B cell (primary cell): ENCODE results near the gene ASPHD2. TPM values are rescaled to one million over a fixed set of nuclear protein-coding genes. Genes with fewer than 3 reads are reported as not detected.

Experiments used
- ATAC-seq: fragments of 200-7000 bp; cut with Tn5 transposase; one replicate; pipeline ENCODE4 v1.10.0; 2021; ENCODE audit warnings: low read depth, mild to moderate bottlenecking, moderate number of reproducible peaks, moderate library complexity
- CTCF ChIA-PET: fragments of 350-600 bp; sonication (Branson Sonifier 250); formaldehyde crosslinking; loops from one replicate; lab custom pipeline; 2021; ENCODE audit warnings: antibody characterized with exemption, inconsistent platforms; lab: Charles Lee
- POLR2A ChIA-PET: fragments of 350-600 bp; sonication (Branson Sonifier 250); formaldehyde crosslinking; loops from one replicate; lab custom pipeline; 2021; ENCODE audit warnings: antibody characterized with exemption; lab: Charles Lee
- DNase-seq: peaks from one replicate; pipeline ENCODE4 v3.0.0; 2013
- H2AFZ ChIP-seq: 2 replicates; pipeline ENCODE4 v1.6.1; 2012; ENCODE audit warnings: mild to moderate bottlenecking, low read depth, low read length; ENCODE audit not compliant: insufficient read depth, poor library complexity, severe bottlenecking
- H3K27ac ChIP-seq, 2 donors: 1 replicate in 1 of 2; 2 replicates in 1 of 2; pipeline ENCODE4 v1.5.1; 2012 to 2013; ENCODE audit warnings: low read length in 2 of 2, mild to moderate bottlenecking in 2 of 2, moderate library complexity in 1 of 2
- H3K27me3 ChIP-seq, 4 experiments: fragments of 200-600 bp in 1 of 4; sonication (generic) in 1 of 4; replicated peaks in 1 of 4; 1 replicate in 2 of 4; 2 replicates in 2 of 4; pipeline versions ENCODE4 v1.6.1 to v1.7.0; 2013 to 2016; ENCODE audit warnings: low read length in 3 of 4, mild to moderate bottlenecking in 2 of 4, mixed read lengths in 1 of 4, moderate library complexity in 1 of 4; ENCODE audit not compliant: insufficient read depth in 4 of 4, control insufficient read depth in 3 of 4; ENCODE audit errors: control extremely low read depth in 1 of 4
- H3K36me3 ChIP-seq, 2 experiments: replicated peaks in 1 of 2; 1 replicate in 1 of 2; 2 replicates in 1 of 2; pipeline versions ENCODE4 v1.6.1 to v1.7.1; 2013; ENCODE audit warnings: low read length in 1 of 2; ENCODE audit not compliant: insufficient read depth in 2 of 2, control insufficient read depth in 1 of 2; ENCODE audit errors: control extremely low read depth in 1 of 2, extremely low read depth in 1 of 2
- H3K4me1 ChIP-seq, 2 donors: fragments of 200-600 bp in 1 of 2; sonication (generic) in 1 of 2; 1 replicate in 1 of 2; 2 replicates in 1 of 2; pipeline versions ENCODE4 v1.5.1 to v1.6.1; 2013 to 2017; ENCODE audit warnings: low read length in 2 of 2; ENCODE audit not compliant: control insufficient read depth in 2 of 2, insufficient read depth in 2 of 2
- H3K4me2 ChIP-seq: replicated peaks from 2 replicates; pipeline ENCODE3; 2012; ENCODE audit warnings: mild to moderate bottlenecking, low read depth, low read length; ENCODE audit not compliant: poor library complexity, severe bottlenecking
- H3K4me3 ChIP-seq, 5 experiments: fragments of 200-600 bp in 1 of 5; sonication (generic) in 1 of 5; 1 replicate in 3 of 5; 2 replicates in 2 of 5; pipeline versions ENCODE4 v1.5.1 to v1.7.0; 2011 to 2016; ENCODE audit warnings: low read length in 4 of 5, mild to moderate bottlenecking in 4 of 5, low read depth in 2 of 5, control low read depth in 1 of 5, moderate library complexity in 1 of 5; ENCODE audit not compliant: insufficient read depth in 1 of 5; ENCODE audit errors: control extremely low read depth in 1 of 5, extremely low read depth in 1 of 5
- H3K79me2 ChIP-seq: fragments of 200-600 bp; sonication (generic); one replicate; pipeline ENCODE4 v1.6.0; 2016; ENCODE audit warnings: low read length; ENCODE audit not compliant: control insufficient read depth, insufficient read depth
- H3K9ac ChIP-seq: fragments of 200-600 bp; sonication (generic); 2 replicates; pipeline ENCODE4 v1.6.1; 2017; ENCODE audit warnings: mild to moderate bottlenecking, low read length, moderate library complexity
- H3K9me3 ChIP-seq, 3 donors: one replicate each; pipeline versions ENCODE4 v1.6.1 to v1.7.1; 2013; ENCODE audit warnings: low read length in 2 of 3; ENCODE audit not compliant: control insufficient read depth in 2 of 3, insufficient read depth in 1 of 3; ENCODE audit errors: control extremely low read depth in 1 of 3
- H4K20me1 ChIP-seq: 2 replicates; pipeline ENCODE4 v1.6.0; 2012; ENCODE audit warnings: mild to moderate bottlenecking, low read length; ENCODE audit not compliant: insufficient read depth, control insufficient read depth, poor library complexity, severe bottlenecking
- H3K27ac Mint-ChIP-seq: one replicate; pipeline ENCODE4 v1.8.0; 2021; ENCODE audit warnings: mixed read lengths
- H3K27me3 Mint-ChIP-seq: one replicate; pipeline ENCODE4 v1.8.0; 2021; ENCODE audit warnings: mixed read lengths
- H3K4me1 Mint-ChIP-seq: one replicate; pipeline ENCODE4 v1.8.0; 2021; ENCODE audit warnings: mixed read lengths
- H3K4me3 Mint-ChIP-seq: one replicate; pipeline ENCODE4 v1.8.0; 2021; ENCODE audit warnings: mixed read lengths
- H3K9me3 Mint-ChIP-seq: one replicate; pipeline ENCODE4 v1.8.0; 2022; ENCODE audit warnings: mixed read lengths; ENCODE audit not compliant: insufficient read depth
- CTCF ChIP-seq: fragments of 200-600 bp; IDR thresholded peaks from one replicate; pipeline ENCODE4 v1.8.0; 2022; ENCODE audit warnings: antibody characterized with exemption, mild to moderate bottlenecking
- EZH2 ChIP-seq: IDR thresholded peaks from 2 replicates; pipeline ENCODE4 v1.6.1; 2012; ENCODE audit warnings: borderline replicate concordance, low read depth, mild to moderate bottlenecking, moderate library complexity, low read length; ENCODE audit not compliant: insufficient read depth, poor library complexity, severe bottlenecking
- WGBS: methylation state at CpG from one replicate; pipeline ENCODE4 v1.1.5; 2013; ENCODE audit warnings: missing lambda C conversion rate; ENCODE audit not compliant: insufficient coverage; 5-methylcytosine and 5-hydroxymethylcytosine counted together
- intact Hi-C: fragments of 100-400 bp; cut with micrococcal nuclease; formaldehyde crosslinking; loops from one replicate; pipeline ENCODE4 v1.10.0; 2022
- polyA plus RNA-seq: library from polyadenylated mRNA; depleted of rRNA; stranded (reverse); fragments of >200 nt; gene quantifications from 2 replicates; pipeline ENCODE4 v1.2.3, GENCODE V29; 2012
- total RNA-seq, 2 donors: library from RNA; stranded (reverse); fragments of 120-200 nt in 1 of 2; gene quantifications; 1 replicate in 1 of 2; 2 replicates in 1 of 2; pipeline versions ENCODE4 v1.2.3 to v1.2.4, GENCODE V29; 2013 to 2022

Gene ASPHD2
- total and polyA plus RNA-seq, 2 donors (not counting 1 experiment from before 2014, with no cell fraction given): 5.7 to 7.3 TPM

- no peak overlapping the region for H3K4me3 Mint-ChIP-seq
- H3K4me3 ChIP-seq: no peak overlapping the region
- H3K4me1 Mint-ChIP-seq: no peaks in the 10 kb centered on the region
- POLR2A ChIA-PET: no interaction called here
- no peak overlapping the region for H3K9ac ChIP-seq
- H2AFZ ChIP-seq: no peak overlapping the region
- no peaks in the 10 kb centered on the region for H3K27me3 ChIP-seq
- no peaks in the 10 kb centered on the region for H3K9me3 ChIP-seq
- H3K27me3 Mint-ChIP-seq: no peaks in the 10 kb centered on the region
- no peak overlapping the region for H3K27ac ChIP-seq
- H4K20me1 ChIP-seq: no peaks in the 10 kb centered on the region
- intact Hi-C loops: no loop called here
- H3K4me1 ChIP-seq: no peaks in the 10 kb centered on the region
- H3K36me3 ChIP-seq: peaks cover 6 to 56% of the 10 kb centered on the region in 2 experiments
- no peak for ATAC-seq
- no peak for DNase-seq
- H3K27ac Mint-ChIP-seq: no peak overlapping the region
- CTCF ChIA-PET: interaction anchor here (1.1 to 1.7 kb wide), 2 partner anchors 9 to 88 kb away, joined by 4 read pairs; no protein-coding TSS in a partner anchor
- TF ChIP-seq EZH2 (no peak), CTCF (no peak)
- H3K79me2 ChIP-seq: peaks cover 7% of the 10 kb centered on the region
- no peak overlapping the region for H3K4me2 ChIP-seq
- H3K9me3 Mint-ChIP-seq: no peaks in the 10 kb centered on the region
- 93% methylated on average over 3 of the region's 5 CpGs for WGBS
Measured at GRCh38 chr22:26453812-26454500, 24.9 kb downstream of the ASPHD2 start.

- no peak overlapping the region for H3K4me3 Mint-ChIP-seq
- Histone ChIP-seq H4K20me1 (peaks cover 16% of the 10 kb centered on the region), H3K4me1 (no peaks in the 10 kb centered on the region), H3K27ac (no peak overlapping the region), H3K36me3 (peaks cover 4 to 60% of the 10 kb centered on the region in 2 experiments), H3K4me3 (no peak overlapping the region), H3K79me2 (peaks cover 22% of the 10 kb centered on the region), H3K9ac (no peak overlapping the region), H3K4me2 (no peak overlapping the region), H3K27me3 (no peaks in the 10 kb centered on the region), H3K9me3 (no peaks in the 10 kb centered on the region), H2AFZ (no peak overlapping the region)
- 96% methylated on average over 26 of the region's 26 CpGs for WGBS
- POLR2A ChIA-PET: no interaction called here
- CTCF ChIA-PET: interaction anchor here (0.6 to 1.3 kb wide), 3 partner anchors 21 to 96 kb away, joined by 3 to 5 read pairs (median 4); no protein-coding TSS in a partner anchor
- intact Hi-C loops: no loop called here
- H3K4me1 Mint-ChIP-seq: no peaks in the 10 kb centered on the region
- H3K27ac Mint-ChIP-seq: no peak overlapping the region
- H3K9me3 Mint-ChIP-seq: no peaks in the 10 kb centered on the region
- H3K27me3 Mint-ChIP-seq: no peaks in the 10 kb centered on the region
- no peak for ATAC-seq
- TF ChIP-seq EZH2 (no peak), CTCF (no peak)
- no peak for DNase-seq
Measured at GRCh38 chr22:26457661-26458272, 28.7 kb downstream of the ASPHD2 start.
